HCT116 (cell line): Measurements from ENCODE around the gene TEX2.
"Not testable (repeated sequence)": the region's sequence is repeated elsewhere in the genome, so short reads cannot be mapped to it uniquely, and the experiment has no call there.

Experiments used
- EZH2 ChIP-seq: fragments of 200-600 bp; sonication (generic); IDR thresholded peaks from 2 replicates; pipeline ENCODE4 v1.6.1; 2017; ENCODE audit warnings: antibody characterized with exemption, mixed run types
- EZH2phosphoT487 ChIP-seq: fragments of 200-600 bp; IDR thresholded peaks from 2 replicates; pipeline ENCODE4 v1.6.1; 2018; ENCODE audit warnings: antibody characterized with exemption, borderline replicate concordance
- POLR2A ChIP-seq: IDR thresholded peaks from 2 replicates; pipeline ENCODE4 v1.7.0; 2011; ENCODE audit warnings: borderline replicate concordance; ENCODE audit not compliant: insufficient read depth, insufficient read length; ENCODE audit errors: extremely low read depth
- POLR2AphosphoS5 ChIP-seq: IDR thresholded peaks from 2 replicates; pipeline ENCODE4 v1.6.1; 2011; ENCODE audit warnings: mild to moderate bottlenecking, low read depth, low read length, moderate library complexity
- YY1 ChIP-seq: IDR thresholded peaks from 2 replicates; pipeline ENCODE4 v1.6.1; 2011; ENCODE audit warnings: low read length, low read depth, moderate library complexity, mild to moderate bottlenecking; ENCODE audit not compliant: insufficient replicate concordance; ENCODE audit errors: extremely low read depth
- TF ChIP-seq, protein P1 (sequence below), 3 experiments: fragments of 200-600 bp in 1 of 3; sonication (generic) in 1 of 3; IDR thresholded peaks in 2 of 3; conservative IDR thresholded peaks in 1 of 3; 2 replicates each; pipeline ENCODE4 v1.5.1; 2012 to 2017; ENCODE audit warnings: low read depth in 2 of 3, low read length in 2 of 3, antibody characterized with exemption in 1 of 3, borderline replicate concordance in 1 of 3, control low read depth in 1 of 3, mild to moderate bottlenecking in 1 of 3, mixed read lengths in 1 of 3, mixed run types in 1 of 3, moderate library complexity in 1 of 3; ENCODE audit not compliant: insufficient read depth in 1 of 3
- TF ChIP-seq, protein P2 (sequence below): IDR thresholded peaks from 2 replicates; pipeline ENCODE4 v1.6.1; 2012

DNA sequence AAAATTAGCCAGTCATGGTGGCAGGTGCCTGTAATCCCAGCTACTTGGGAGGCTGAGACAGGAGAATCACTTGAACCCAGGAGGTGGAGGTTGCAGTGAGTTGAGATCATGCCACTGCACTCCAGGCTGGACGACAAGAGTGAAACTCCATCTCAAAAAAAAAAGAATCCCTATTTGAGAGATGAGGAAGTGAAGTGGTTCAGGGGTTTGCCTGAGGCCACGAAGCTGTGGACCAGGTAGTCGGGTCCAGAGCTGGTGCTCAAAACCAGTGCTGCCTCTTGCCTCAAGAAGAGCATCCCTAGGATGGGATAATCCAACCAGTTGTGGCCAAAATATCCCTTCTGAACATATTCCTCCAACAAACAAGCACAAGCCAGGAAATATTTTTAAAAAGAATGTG is 95.4 kb downstream of the TEX2 start:
- not testable (repeated sequence) for TF ChIP-seq POLR2A, EZH2, POLR2AphosphoS5, YY1, EZH2phosphoT487
- TF ChIP-seq, protein P1, sequence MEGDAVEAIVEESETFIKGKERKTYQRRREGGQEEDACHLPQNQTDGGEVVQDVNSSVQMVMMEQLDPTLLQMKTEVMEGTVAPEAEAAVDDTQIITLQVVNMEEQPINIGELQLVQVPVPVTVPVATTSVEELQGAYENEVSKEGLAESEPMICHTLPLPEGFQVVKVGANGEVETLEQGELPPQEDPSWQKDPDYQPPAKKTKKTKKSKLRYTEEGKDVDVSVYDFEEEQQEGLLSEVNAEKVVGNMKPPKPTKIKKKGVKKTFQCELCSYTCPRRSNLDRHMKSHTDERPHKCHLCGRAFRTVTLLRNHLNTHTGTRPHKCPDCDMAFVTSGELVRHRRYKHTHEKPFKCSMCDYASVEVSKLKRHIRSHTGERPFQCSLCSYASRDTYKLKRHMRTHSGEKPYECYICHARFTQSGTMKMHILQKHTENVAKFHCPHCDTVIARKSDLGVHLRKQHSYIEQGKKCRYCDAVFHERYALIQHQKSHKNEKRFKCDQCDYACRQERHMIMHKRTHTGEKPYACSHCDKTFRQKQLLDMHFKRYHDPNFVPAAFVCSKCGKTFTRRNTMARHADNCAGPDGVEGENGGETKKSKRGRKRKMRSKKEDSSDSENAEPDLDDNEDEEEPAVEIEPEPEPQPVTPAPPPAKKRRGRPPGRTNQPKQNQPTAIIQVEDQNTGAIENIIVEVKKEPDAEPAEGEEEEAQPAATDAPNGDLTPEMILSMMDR (IDR thresholded peaks at IDR 0.05 in 2 of 3, conservative IDR thresholded peaks at IDR 0.05 in 1 of 3; ENCODE audit: borderline replicate concordance in 1 of 3, insufficient read depth in 1 of 3, low read depth in 2 of 3, low read length in 2 of 3): not testable (repeated sequence)
- TF ChIP-seq, protein P2, sequence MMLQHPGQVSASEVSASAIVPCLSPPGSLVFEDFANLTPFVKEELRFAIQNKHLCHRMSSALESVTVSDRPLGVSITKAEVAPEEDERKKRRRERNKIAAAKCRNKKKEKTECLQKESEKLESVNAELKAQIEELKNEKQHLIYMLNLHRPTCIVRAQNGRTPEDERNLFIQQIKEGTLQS: not testable (repeated sequence)
